GM19324 (cell line): ENCODE measurements around the gene KCNK3.
"Not testable (repeated sequence)": the region's sequence is repeated elsewhere in the genome, so short reads cannot be mapped to it uniquely, and the experiment has no call there.

Experiments used
- ATAC-seq: cut with Tn5 transposase; IDR thresholded peaks from one replicate; pipeline ENCODE4 v1.9.1; 2021; ENCODE audit warnings: mild to moderate bottlenecking, moderate library complexity; ENCODE audit not compliant: unreplicated experiment, low FRiP score

The KCNK3 gene

GRCh38 chr2:26745609-26746327 is 53.2 kb downstream of the KCNK3 start:
- ATAC-seq = no peak

GRCh38 chr2:26746934-26747333 is 54.4 kb downstream of the KCNK3 start:
- ATAC-seq = no peak

GRCh38 chr2:26749787-26750420 is 57.4 kb downstream of the KCNK3 start:
- ATAC-seq = not testable (repeated sequence)

GRCh38 chr2:26750467-26750866 is 57.9 kb downstream of the KCNK3 start:
- ATAC-seq = not testable (repeated sequence)

GRCh38 chr2:26752656-26753055 is 60.1 kb downstream of the KCNK3 start:
- no peak for ATAC-seq

- no peak for ATAC-seq
Observed at GRCh38 chr2:26754539-26754938, 62.0 kb downstream of the KCNK3 start.

- no peak for ATAC-seq
Observed at GRCh38 chr2:26754972-26755670, 62.6 kb downstream of the KCNK3 start.

- no peak for ATAC-seq
Observed at GRCh38 chr2:26756337-26756736, 63.8 kb downstream of the KCNK3 start.

GRCh38 chr2:26757873-26758789 is 65.6 kb downstream of the KCNK3 start:
- ATAC-seq = no peak

- ATAC-seq = no peak
Observed at GRCh38 chr2:26758790-26759321, 66.3 kb downstream of the KCNK3 start.

- ATAC-seq = no peak
Observed at GRCh38 chr2:26759845-26760244, 67.3 kb downstream of the KCNK3 start.

GRCh38 chr2:26760991-26761390 is 68.5 kb downstream of the KCNK3 start:
- ATAC-seq = not testable (repeated sequence)

- no peak for ATAC-seq
Observed at GRCh38 chr2:26763019-26763418, 70.5 kb downstream of the KCNK3 start.

- ATAC-seq = peak; percentile 73
Observed at GRCh38 chr2:26764078-26764887, 71.8 kb downstream of the KCNK3 start, which contains the start of gene SLC35F6. TSS of gene SLC35F6 (plus strand) at chr2:26764284. CDS start at chr2:26764350, 66 bp downstream.

- no peak for ATAC-seq
Observed at GRCh38 chr2:26764906-26765305, 72.4 kb downstream of the KCNK3 start.

- no peak for ATAC-seq
Observed at GRCh38 chr2:26765475-26766200, 73.1 kb downstream of the KCNK3 start.

- no peak for ATAC-seq
Observed at GRCh38 chr2:26767129-26767528, 74.6 kb downstream of the KCNK3 start.

- no peak for ATAC-seq
Observed at GRCh38 chr2:26767894-26768487, 75.5 kb downstream of the KCNK3 start.
